HG02840 (cell line): ENCODE results near the gene B3GALNT2.
"Not testable (repeated sequence)": the region's sequence is repeated elsewhere in the genome, so short reads cannot be mapped to it uniquely, and the experiment has no call there.

ENCODE experiments used
- ATAC-seq: cut with Tn5 transposase; IDR thresholded peaks from one replicate; pipeline ENCODE4 v1.9.1; 2021; ENCODE audit warnings: mild to moderate bottlenecking, moderate library complexity, moderate number of reproducible peaks; ENCODE audit not compliant: unreplicated experiment, low FRiP score

B3GALNT2 gene

GRCh38 chr1:235457856-235458255 is 46.4 kb downstream of the B3GALNT2 start:
- ATAC-seq, result not testable (repeated sequence)

- no peak for ATAC-seq
Measured at GRCh38 chr1:235455823-235456222, 48.4 kb downstream of the B3GALNT2 start.

GRCh38 chr1:235455097-235455496 is 49.2 kb downstream of the B3GALNT2 start:
- no peak for ATAC-seq

GRCh38 chr1:235454021-235454420 is 50.2 kb downstream of the B3GALNT2 start:
- no peak for ATAC-seq

- ATAC-seq, result no peak
Measured at GRCh38 chr1:235450886-235451483, 53.3 kb downstream of the B3GALNT2 start.

- ATAC-seq, result no peak
Measured at GRCh38 chr1:235450433-235450832, 53.8 kb downstream of the B3GALNT2 start.

GRCh38 chr1:235448616-235449015 is 55.6 kb downstream of the B3GALNT2 start:
- ATAC-seq, result no peak

GRCh38 chr1:235442788-235443429 is 61.3 kb downstream of the B3GALNT2 start:
- no peak for ATAC-seq

GRCh38 chr1:235441159-235441685 is 63.0 kb downstream of the B3GALNT2 start:
- ATAC-seq, result no peak

- ATAC-seq, result no peak
Measured at GRCh38 chr1:235434001-235434400, 70.3 kb downstream of the B3GALNT2 start.

- ATAC-seq, result no peak
Measured at GRCh38 chr1:235430991-235431390, 73.3 kb downstream of the B3GALNT2 start.

GRCh38 chr1:235429143-235429542 is 75.1 kb downstream of the B3GALNT2 start:
- no peak for ATAC-seq

- ATAC-seq, result no peak
Measured at GRCh38 chr1:235427447-235427846, 76.8 kb downstream of the B3GALNT2 start.

GRCh38 chr1:235426680-235427079 is 77.6 kb downstream of the B3GALNT2 start:
- no peak for ATAC-seq

- no peak for ATAC-seq
Measured at GRCh38 chr1:235426143-235426542, 78.1 kb downstream of the B3GALNT2 start.

GRCh38 chr1:235425357-235425756 is 78.9 kb downstream of the B3GALNT2 start:
- no peak for ATAC-seq

- no peak for ATAC-seq
Measured at GRCh38 chr1:235424092-235424491, 80.2 kb downstream of the B3GALNT2 start.

GRCh38 chr1:235423214-235423652 is 81.0 kb downstream of the B3GALNT2 start:
- ATAC-seq, result no peak

GRCh38 chr1:235421751-235422150 is 82.5 kb downstream of the B3GALNT2 start:
- no peak for ATAC-seq

GRCh38 chr1:235417086-235417697 is 87.1 kb downstream of the B3GALNT2 start:
- no peak for ATAC-seq

- ATAC-seq, result no peak
Measured at GRCh38 chr1:235416662-235417049, 87.6 kb downstream of the B3GALNT2 start.
